GM12872 (cell line): ENCODE results near the gene RPTOR.

Experiments used
- CTCF ChIP-seq: IDR thresholded peaks from 3 replicates; pipeline ENCODE4 v1.5.1; 2011; ENCODE audit warnings: low read depth, mild to moderate bottlenecking, low read length, moderate library complexity; ENCODE audit not compliant: insufficient read depth

RPTOR gene

DNA sequence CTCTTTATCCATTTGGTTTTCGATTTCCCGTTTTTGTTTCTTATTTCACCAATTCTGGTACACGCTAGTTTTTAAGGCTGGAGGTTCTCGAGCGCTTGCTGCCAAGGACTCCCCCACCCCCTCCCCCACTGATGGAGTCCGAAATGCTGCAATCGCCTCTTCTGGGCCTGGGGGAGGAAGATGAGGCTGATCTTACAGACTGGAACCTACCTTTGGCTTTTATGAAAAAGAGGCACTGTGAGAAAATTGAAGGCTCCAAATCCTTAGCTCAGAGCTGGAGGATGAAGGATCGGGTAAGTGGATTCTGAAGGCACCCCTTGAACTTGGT lies 825 bp downstream of the RPTOR start:
- TF ChIP-seq CTCF, result no peak

DNA sequence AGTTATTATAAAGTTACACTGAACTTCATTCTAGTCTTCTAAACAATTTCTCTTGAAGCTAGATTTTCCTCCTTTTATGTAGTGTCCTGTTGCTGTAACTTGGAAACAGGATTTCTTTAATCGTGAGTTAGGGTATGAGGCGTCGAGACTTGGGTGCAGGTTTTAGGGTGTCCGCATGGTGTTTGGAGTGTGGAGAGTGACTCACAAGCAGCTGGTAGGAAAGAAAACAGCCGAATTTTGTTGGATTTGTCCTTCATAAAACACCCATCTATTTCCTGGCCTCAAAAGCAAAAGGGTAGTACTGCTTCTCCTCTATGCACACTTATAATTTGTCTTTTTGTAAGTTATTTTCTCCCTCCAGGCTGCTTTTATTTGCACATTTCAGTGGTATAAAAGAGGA lies 1.6 kb downstream of the RPTOR start:
- TF ChIP-seq CTCF, result no peak

GRCh38 chr17:80552523-80552922 lies 7.9 kb downstream of the RPTOR start:
- TF ChIP-seq CTCF, result no peak

DNA sequence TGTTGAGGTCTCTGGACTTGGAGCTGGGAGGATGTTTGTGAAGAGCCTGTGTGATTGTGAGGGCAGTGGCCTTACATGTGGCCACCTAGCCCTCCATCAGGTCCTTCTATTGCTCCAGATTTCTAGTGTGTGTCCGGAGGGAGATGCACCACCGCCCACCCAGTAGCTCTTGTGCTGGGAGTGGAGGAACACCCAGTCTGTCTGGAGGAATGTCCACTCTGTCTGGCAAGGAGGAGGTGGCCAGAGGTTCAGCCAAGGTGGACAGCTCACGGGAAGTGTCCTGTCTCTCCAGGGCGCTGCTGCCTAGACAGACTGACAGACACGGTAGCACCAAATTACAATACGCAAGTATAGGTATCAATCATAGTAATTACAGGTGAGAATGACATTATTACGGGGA lies 10.6 kb downstream of the RPTOR start:
- no peak for TF ChIP-seq CTCF

DNA sequence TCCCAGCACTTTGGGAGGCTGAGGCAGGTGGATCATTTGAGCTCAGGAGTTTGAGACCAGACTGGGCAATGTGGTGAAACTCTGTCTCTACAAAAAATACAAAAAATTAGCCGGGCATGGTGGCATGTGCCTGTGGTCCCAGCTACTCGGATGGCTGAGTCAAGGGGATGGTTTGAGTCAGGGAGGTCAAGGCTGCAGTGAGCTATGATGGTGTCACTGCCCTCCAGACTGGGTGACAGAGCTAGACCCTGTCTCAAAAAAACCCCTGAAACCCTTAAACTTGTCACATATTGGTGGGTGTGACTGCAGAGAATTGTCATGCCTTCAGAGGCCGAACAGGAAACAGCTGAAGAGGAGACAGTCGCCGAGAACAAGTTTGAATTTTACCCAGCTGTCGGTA lies 13.4 kb downstream of the RPTOR start:
- no peak for TF ChIP-seq CTCF

DNA sequence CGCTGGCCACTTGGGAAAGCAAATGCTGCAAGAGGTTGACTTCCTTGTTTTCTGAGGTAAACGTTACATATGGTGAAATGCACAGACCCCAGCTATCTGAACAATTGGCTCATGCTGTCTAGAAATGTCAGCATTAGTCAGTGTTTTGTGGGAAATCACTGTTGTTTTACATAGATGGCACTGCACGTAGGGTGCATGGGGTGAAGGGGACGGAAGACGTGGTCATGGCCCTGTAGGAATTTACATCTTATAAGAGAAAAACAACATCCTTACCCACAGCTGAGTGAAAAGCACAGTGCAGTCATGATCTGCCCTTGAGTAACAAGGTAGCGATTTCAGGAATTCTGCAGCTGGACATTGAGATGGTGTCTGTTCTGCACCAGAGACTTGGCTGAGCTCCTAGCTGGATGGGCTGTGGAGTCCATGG lies 15.2 kb downstream of the RPTOR start:
- TF ChIP-seq CTCF, result no peak

- TF ChIP-seq CTCF, result no peak
Observed at GRCh38 chr17:80561541-80562114, 17.0 kb downstream of the RPTOR start.

- no peak for TF ChIP-seq CTCF
Observed at GRCh38 chr17:80564545-80564944, 19.9 kb downstream of the RPTOR start.
